Measurements from ENCODE around the gene FKBP1A.
A peak's percentile ranks its signal among the peaks of the same experiment; 100 is the strongest.

The FKBP1A gene

GRCh38 chr20:1331101-1331500 is 61.8 kb downstream of the FKBP1A start:
- no peak for DNase-seq

- no peak for DNase-seq
Observed at GRCh38 chr20:1330075-1330830, 62.6 kb downstream of the FKBP1A start.

GRCh38 chr20:1328680-1329330 is 64.0 kb downstream of the FKBP1A start, which contains the start of gene SDCBP2:
Gene SDCBP2 (minus strand): TSS chr20:1329139. CDS start chr20:1320416, 8,723 bp downstream.
- DNase-seq = no peak

- DNase-seq = no peak
Observed at GRCh38 chr20:1327827-1328679, 64.8 kb downstream of the FKBP1A start.

GRCh38 chr20:1327241-1327653 is 65.6 kb downstream of the FKBP1A start:
- no peak for DNase-seq

- DNase-seq = no peak
Observed at GRCh38 chr20:1326031-1326930, 66.6 kb downstream of the FKBP1A start.

GRCh38 chr20:1325173-1326030 is 67.5 kb downstream of the FKBP1A start:
- peak; percentile 96 for DNase-seq

GRCh38 chr20:1324598-1325172 is 68.2 kb downstream of the FKBP1A start:
- DNase-seq = no peak

- no peak for DNase-seq
Observed at GRCh38 chr20:1323830-1324597, 68.8 kb downstream of the FKBP1A start.

GRCh38 chr20:1323256-1323655 is 69.6 kb downstream of the FKBP1A start:
- no peak for DNase-seq

- DNase-seq = no peak
Observed at GRCh38 chr20:1322511-1323245, 70.2 kb downstream of the FKBP1A start.

- no peak for DNase-seq
Observed at GRCh38 chr20:1321654-1321939, 71.3 kb downstream of the FKBP1A start.

GRCh38 chr20:1320902-1321653 is 71.8 kb downstream of the FKBP1A start:
- DNase-seq = no peak

- DNase-seq = no peak
Observed at GRCh38 chr20:1320016-1320415, 72.8 kb downstream of the FKBP1A start.

GRCh38 chr20:1319462-1319861 is 73.4 kb downstream of the FKBP1A start:
- no peak for DNase-seq

GRCh38 chr20:1319051-1319450 is 73.8 kb downstream of the FKBP1A start:
- DNase-seq = no peak
